ENCODE data around the gene WSCD1. TPM values are rescaled to one million over a fixed set of nuclear protein-coding genes. Genes with fewer than 3 reads are reported as not detected.

WSCD1 gene
- total RNA-seq, 1 donor, result under 0.01 TPM

GRCh38 chr17:6172642-6173330, 102.6 kb downstream of the WSCD1 start:
- TF ChIP-seq CTCF (IDR thresholded peaks at IDR 0.05; ENCODE audit: insufficient read depth, low read depth, low read length), result no peak
- H3K4me3 ChIP-seq (ENCODE audit: low read depth, low read length), result no peak overlapping the region
- DNase-seq (ENCODE audit: low read depth), result no peak

- no peak for DNase-seq (ENCODE audit: low read depth)
- no peak overlapping the region for H3K4me3 ChIP-seq (ENCODE audit: low read depth, low read length)
- TF ChIP-seq CTCF (IDR thresholded peaks at IDR 0.05; ENCODE audit: insufficient read depth, low read depth, low read length), result no peak
Measured at GRCh38 chr17:6173653-6174052, 103.5 kb downstream of the WSCD1 start.

Measured in fibroblast of villous mesenchyme (primary cell).